Suppressor macrophage (primary cell): ENCODE results near the gene PEX12.
"Not testable (repeated sequence)": the region's sequence is repeated elsewhere in the genome, so short reads cannot be mapped to it uniquely, and the experiment has no call there.

ENCODE experiments used
- DNase-seq, 4 experiments: peaks; one replicate each; pipeline ENCODE4 v3.0.0-alpha.2; 2020 to 2022

Gene PEX12

DNA sequence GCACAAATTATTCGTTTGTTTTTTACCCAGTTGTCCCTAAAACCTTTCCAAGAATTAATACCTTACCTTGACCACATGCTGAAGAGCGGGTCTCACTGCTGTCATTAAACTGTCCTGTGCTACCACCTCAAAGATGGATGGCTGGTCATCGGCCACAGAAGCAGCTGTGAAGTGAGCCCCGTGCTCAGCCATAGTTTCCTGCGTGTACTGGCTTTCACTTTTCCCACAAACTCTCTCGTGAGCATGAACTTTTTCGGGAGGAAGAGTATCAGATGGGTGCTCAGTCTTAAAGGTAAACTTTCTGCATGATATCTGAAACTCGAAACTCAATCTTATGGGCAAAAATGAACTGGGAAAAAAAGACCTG lies 558 bp downstream of the PEX12 start:
- peak in 1 of 4 experiments; percentile 15 for DNase-seq

DNA sequence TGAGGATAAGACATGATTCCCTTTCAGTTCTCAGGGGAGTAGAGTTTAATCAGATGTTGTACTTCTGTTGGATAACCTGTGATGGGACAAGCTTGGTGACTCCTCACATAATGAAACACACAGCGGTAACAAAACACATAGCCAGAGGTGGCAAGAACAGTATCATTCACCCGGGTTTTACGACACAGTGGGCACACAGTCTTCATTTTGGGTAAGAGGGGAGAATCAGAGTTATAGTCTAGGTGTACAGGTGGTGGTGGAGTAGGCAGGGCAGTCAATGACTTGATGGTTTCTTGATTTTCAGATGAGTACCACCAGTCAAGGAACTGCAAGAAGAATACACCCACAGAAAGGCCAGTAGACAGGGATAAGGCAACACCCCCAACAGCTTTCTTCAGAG lies 2.6 kb downstream of the PEX12 start:
- DNase-seq, result no peak

DNA sequence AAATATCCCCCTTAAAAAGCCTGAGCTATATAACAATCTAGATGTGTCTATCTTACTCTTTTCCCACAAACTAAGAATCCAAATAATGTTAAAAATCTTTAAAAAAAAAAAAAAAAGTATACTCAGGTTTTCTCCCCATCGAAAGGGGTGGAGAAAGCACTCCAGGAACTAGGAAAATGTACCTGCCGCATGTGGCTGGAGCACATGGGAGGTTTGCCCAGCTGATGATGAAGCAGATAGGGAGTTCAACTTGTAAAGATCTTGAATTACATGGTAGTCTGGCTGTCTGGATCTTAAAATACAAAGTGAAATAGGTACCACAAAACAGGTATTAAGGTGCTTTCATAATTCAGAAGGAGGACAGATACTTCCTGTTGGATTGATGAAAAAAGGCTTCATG lies 9.0 kb downstream of the PEX12 start:
- no peak for DNase-seq

DNA sequence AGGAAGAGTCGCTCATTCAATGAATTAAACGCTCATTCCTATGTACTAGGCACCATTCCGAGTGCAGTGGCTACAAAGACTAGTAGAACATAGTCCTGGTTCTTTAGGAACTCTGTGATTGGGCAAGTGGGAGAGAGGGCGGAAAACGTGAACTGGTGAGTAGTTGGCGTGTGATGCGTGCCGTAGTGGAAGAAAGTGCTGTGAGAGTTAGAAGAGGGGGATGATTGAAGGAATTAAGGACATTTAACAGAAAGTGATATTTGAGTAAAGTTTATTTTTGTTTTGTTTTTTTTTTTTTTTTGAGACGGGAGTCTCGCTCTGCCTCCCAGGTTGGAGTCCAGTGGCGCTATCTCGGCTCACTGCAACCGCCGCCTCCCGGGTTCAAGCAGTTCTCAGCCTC lies 9.8 kb downstream of the PEX12 start:
- peak; percentile 65 to 81 (median 74) for DNase-seq

DNA sequence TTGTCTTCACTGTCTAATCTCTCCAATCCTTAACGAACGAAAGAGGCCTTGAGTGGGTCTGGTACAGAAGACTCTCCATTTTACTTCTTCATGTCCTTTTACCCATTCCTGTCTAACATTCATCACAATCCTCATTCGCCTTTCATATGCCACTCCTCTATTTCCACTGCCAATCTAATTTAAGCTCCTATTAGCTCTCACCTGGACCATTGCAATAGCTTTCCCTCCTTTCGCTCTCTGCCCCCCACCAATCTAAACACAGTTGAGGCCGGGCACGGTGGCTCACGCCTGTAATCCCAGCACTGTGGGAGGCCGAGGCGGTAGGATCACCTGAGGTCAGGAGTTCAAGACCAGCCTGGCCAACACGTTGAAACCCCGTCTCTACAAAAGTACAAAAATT lies 11.4 kb downstream of the PEX12 start:
- DNase-seq, result no peak

DNA sequence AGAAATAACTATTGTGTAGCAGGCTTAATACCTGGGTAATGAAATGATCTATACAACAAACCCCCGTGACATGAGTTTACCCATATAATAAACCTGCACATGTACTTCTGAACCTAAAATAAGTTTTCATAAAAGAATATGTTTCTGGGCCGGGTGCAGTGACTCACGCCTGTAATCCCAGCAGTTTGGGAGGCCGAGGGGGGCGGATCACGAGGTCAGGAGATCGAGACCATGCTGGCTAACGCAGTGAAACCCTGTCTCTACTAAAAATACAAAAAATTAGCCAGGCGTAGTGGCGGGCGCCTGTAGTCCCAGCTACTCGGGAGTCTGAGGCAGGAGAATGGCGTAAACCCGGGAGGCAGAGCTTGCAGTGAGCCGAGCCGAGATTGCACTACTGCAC lies 15.2 kb downstream of the PEX12 start:
- DNase-seq, result not testable (repeated sequence)

DNA sequence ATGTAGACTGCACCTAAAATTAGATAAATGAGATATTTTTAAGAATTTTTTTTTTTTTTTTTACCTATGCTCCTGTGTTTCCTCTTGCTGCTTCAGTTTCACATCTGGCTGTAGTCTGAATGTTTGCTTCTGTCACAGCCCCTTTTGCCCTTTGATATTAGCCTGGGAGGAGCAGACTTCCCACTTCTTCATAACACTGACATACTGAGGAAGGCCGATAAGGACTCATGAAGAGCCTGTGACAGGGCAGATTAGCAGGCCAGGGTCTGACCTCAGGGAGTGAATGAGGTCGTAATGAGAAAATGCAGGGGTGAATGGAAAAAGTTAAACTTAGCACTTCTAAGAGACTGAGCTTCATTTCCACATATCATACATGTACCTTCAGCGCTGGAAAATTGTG lies 17.7 kb downstream of the PEX12 start, which contains the start of gene SLFN14:
Gene SLFN14 (minus strand): TSS at position 117 of the 400 bp plus-strand sequence. CDS start 2,757 bp downstream, outside the sequence.
- DNase-seq, result peak in 1 of 4 experiments; percentile 13

DNA sequence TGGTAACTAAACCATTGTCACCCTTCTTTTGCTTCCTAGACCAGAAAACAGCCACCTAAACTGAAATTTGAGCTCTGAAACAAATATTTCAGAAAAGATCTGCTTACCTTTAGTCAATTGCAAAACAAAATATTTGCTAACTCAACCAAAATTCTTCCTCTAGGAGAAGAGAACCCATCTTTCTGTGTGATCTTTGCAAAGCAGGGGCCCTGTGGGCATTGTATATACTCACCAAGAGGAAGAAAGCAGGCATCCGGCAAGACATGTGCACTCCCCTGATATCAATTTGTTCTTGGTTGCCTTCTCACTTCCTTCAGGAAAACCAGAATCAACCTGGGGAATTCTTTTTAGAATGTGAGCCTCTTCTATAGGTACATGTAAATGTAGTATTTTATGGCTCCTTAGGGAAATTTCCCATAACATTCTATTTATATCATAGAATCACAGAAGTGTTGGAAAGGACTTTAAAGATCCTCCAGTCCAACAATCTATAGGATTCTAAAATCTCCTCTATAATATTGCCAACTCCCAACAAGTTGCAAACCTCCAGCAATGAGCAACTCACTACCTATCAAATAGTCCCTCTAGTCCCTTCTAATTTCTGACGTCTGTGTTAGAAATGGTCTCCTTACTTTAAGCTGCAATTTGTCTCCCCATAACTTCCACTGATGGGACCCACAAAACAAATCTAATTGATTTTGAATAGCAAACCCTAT lies 18.7 kb downstream of the PEX12 start:
- no peak for DNase-seq

DNA sequence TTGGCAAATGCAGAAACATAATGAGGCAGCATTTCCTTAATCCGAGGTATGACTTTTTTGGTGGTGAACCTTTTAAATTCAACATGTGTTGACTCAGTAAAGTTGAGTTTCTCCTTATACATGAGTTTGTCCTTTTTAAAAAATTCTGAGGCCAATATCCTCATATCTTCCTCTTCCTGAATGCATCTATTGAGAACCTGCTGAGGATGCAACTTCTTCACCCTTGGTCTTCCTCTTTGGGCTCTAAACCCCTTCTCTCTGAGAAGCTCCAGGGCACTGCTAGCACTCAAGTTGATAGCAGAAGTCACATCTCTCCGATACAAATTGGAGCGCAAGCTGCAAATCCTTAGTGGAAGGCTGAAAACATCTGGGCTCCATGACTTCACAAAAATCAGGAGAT lies 21.0 kb downstream of the PEX12 start:
- DNase-seq, result peak in 3 of 4 experiments; percentile 41 to 62 (median 61)

DNA sequence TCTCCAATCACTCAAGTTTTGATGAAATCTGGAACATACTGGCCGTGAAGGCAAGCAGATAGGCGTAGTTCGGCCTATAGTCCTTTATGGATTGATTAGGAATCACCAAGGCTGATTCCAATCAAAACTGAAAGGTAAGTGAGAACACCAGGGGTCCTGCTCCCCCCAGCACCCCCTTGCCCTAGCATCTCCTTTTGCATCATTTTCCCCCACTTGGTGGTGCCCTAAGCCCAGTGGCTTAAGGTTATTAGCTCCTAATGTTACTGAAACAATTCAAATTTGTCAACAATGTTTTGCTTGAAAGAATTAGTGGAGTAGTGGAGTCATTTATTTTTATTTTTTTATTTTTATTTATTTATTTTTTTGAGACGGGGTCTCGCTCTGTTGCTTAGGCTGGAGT lies 22.7 kb downstream of the PEX12 start:
- DNase-seq, result peak in 1 of 4 experiments; percentile 20

DNA sequence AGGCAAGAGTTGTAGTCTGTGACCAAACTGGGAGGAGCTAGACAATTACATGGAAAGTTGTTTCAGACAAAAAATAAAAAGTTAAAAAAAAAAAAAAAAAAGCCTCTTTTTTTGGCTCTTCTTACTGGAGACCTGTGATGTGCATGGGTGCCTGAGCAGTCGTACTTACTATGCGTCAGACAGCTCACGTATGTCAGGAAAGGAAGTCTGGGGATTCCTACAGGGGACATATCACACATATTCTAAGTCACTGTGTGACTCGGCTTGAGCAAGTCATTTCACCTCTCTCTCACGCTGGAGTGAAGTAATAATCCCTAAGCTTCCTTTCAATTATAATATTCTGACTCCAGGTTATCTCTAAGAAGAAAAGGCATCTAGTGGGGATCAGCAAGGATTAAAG lies 23.7 kb downstream of the PEX12 start:
- no peak for DNase-seq

DNA sequence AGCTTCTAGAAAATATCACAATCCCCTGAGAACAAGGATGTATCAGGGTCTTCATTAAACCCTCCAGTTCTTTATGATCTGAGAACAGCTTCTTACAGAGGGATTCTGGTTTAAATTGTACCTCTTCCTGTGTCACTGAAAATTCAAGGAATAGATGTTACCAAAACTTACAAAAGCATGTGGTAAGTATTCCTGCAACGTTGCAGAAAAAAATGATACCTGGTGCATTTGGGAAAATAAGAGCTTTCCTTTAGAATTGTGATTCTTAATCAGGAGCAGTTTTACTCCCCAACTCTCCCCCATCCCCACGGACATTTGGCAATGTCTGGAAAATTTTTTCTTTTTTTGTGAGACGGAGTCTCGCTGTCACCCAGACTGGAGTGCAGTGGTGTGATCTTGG lies 25.1 kb downstream of the PEX12 start:
- no peak for DNase-seq

DNA sequence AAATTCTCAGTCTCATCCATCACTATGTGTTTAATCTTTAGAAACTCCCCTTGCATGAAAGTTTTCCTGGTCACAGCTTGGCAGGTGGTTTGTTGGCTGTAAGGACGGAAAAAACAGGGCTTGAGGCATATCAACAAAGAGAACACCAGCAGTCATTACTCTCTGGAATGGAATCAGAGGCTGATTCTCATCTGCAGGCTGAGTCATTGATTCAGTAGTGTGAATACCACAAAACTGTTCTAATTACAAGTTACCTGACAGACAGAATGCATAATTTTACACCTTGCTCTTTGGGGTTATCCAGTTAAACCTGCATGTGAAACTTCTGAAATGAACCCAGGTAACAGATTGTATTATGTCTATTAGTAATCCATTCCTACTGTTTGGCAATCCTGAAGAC lies 29.4 kb downstream of the PEX12 start:
- no peak for DNase-seq

DNA sequence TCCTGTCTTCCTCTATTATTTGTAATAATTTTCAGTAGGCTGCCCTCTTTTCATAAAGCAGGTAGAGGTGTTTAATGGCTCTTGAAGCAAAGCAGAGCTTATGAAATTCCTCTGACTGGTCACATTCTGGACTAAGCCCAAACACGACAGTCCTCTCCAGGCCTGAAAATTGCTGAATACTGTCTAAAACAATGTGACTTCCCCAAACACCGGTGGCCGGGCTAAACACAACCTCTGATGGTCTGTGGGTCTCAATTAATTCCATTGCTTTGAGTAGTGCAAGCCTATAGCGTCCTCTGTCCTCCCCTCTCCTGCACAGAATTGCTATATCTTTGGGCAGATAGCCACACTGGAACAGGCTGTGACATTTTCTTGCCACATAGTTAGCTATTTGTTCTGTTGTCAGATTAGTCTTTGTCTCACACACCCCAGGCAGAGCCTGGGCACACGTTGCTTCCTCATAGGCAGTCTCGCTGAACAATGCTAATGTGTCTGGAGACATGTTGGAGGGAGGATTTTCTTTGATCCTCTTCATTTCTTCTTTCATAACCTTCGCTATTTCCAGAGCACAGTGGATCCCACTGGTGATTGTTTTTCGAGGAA lies 30.1 kb downstream of the PEX12 start:
- DNase-seq, result peak in 3 of 4 experiments; percentile 39 to 52 (median 44)

DNA sequence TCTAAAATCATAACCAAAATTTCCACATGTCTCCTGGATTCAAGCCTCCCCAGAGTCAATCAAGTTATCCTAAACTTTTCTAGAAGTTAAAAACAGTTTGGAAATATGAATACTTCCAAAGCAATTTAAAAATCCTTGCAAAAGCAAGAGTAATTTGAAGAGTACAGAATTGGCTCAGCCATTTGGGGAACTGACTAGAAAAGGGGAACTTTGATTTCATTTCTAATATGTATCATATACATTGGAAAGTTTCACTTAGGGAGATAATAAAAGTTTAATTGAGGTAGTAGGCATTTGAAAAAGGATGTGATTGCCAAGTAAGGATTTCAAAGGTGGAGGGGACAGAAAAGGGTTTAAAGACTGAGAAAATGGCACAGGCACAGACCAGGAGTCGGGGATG lies 31.9 kb downstream of the PEX12 start:
- peak; percentile 27 to 75 (median 51) for DNase-seq

DNA sequence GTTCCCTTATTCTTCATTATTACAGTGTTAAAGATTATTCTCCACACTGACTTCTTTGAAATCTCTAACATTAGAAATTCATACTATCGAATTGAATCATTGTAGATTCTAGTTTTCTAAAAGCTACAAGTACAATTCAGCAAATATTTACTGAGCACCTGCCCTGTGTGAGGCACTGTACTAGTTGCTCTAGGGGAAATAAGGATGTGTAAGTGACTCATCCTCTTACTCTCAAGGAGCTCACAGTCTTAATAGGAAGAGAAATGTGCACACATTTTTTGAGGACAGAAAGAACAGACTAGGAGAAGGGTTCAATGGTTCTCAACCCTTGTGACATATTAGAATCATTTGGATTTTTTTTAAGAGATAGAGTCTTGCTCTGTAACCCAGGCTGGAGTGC lies 33.2 kb downstream of the PEX12 start:
- DNase-seq, result peak in 1 of 4 experiments; percentile 23

DNA sequence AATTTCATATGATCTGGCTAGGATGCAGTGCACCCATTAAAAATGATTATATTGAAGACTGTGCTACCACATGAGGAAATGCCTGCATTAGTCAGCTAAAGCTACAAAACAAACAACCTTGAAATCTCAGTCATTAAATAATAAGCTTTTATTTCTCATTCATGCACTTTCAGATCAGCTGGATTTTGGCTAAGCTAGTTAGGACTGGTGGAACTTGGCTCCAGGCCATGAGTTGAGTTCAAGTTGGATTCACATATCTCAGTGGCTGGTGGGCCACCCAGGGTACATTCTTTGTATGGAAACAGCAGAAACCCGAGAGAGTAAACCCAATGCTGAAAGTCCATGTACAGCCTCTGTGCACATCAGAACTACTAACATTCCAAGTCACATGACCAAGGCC lies 34.5 kb downstream of the PEX12 start:
- DNase-seq, result no peak

DNA sequence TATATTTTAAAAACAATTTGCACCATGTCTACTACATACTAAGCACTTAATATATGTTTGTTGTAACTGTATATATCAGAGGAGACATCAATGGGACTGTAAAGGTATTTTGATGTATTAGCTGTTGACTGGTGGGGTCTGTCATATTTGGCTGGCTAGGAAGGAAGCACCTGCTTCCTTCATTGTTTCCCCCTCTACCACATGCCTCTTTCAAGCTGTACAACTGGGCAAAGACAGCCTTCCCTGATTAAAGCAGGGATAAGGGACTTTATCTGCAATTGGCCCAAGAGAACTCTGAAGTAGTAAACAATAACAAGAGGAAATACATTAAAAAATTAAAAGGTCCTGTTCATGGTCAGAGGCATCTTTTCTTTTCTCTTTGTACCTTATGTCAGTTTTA lies 35.4 kb downstream of the PEX12 start:
- DNase-seq, result no peak

DNA sequence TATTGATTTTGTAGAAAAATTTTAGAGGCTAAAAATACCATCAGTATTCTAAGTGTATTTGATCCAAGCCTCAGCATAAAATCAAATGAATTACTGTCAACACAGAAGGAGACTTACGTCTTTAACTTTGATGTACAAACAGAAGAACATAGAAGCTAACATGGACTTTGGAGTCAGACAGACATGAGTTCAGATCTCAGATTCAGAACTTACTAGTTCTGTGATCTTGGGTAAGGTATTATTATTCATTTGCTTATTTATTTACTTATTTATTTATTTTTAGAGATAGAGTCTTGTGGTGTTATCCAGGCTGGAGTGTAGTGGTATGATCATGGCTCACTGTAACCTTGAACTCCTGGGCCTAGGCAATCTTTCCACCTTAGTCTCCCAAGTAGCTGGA lies 36.9 kb downstream of the PEX12 start:
- DNase-seq, result peak in 2 of 4 experiments; percentile 12 to 35

DNA sequence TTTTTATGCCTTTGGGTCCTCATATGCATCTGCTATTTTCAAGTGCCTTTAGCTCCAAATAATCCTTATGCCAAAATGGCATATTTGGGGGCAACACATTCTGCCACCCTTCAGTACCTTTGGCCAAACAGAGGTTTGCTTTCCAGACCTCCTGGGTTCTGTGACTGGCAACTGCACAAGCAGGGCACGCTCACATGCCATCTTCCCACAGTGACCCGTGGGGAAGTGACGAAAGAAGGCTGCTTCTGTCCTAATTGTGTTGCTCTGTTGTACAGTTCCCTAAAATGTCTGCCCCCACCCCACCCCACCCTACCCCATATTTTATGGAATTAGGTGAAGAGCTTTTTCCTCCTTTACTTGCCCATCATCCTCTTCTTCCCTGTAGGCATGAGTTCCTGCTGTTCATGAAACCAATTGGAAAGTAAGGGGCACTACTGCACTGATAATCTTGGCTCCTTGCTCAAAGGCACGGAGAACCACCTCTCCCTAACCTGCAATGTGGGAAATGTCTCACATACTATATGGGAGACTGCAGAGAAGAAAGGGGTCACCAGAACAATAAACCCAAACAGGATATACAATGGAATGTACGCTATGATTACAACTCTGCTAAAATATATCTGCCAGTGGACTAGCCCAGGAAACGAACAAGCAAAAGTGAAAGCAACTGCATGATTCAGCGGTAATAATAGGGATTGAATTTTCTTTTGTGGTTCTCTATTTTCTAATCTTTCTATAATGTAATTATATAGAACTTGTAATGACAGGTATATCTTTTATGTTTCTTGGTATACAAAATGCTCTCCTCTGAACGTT lies 37.6 kb downstream of the PEX12 start:
- DNase-seq, result peak; percentile 89 to 94 (median 92)

DNA sequence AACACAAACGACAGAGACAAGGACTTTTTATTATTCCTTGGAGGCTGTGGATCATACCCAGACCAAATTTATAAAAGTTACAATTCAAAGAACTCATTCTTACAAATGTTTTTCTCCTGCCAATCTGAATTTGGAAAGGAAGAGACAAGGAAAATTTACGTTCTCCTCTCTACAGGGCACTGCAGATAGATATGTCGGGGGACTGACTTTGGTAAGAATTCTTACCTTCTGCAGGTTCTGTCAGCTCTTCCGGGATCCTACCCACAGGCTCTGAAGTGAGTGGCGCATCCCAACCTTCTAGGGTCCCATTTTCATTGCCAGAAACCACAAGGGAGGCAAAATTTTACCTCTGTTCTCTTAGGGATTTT lies 38.7 kb downstream of the PEX12 start:
- no peak for DNase-seq

DNA sequence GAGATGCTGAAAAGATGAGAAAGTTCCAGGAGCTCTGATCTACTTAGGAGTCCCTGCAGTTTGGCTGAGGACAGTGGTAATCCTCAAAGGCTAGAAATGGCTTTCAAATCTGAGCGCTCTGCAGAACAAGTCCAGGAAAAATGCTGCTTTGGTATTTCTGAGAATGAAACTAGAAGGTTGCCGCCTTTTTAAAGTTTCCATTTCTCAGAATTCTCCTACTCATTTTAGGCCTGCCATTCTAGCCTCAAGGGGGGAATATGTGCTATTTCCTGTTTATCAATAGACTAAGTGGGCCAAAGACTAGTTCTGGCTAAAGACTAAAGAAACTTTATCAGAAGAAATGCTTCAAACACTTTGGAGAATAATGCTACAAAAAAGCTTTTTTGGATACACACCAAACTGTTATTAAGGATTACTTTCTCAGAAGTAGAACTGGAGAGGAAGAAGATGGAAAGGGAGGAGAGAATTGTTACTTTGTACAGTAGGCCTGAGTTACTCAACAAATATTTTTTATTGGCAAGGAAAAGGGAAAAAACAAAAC lies 40.7 kb downstream of the PEX12 start, which contains the start of gene SLFN12L:
Gene SLFN12L (minus strand): TSS at position 78 of the 541 bp plus-strand sequence. CDS start 15,314 bp downstream, outside the sequence.
- DNase-seq, result no peak

DNA sequence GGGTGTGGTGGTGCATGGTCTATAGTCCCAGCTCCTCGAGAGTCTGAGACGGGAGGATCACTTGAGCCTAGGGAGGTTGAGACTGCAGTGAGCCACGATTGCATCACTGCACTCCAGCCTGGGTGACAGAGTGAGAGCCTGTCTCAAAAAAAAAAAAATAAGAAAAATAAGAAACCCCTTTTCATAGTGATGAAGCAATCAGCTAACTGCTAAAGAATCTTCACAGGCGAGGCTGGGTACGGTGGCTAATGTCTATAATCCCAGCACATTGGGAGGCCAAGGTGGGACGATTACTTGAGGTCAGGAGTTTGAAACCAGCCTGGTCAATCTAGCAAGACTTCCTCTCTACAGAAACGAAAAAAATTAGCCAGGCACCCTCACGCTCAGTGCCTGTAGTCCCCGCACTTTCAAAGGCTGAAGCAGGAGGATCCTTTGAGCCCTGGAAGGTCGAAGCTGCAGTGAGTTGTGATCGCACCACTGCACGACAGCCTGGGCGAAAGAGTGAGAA lies 41.7 kb downstream of the PEX12 start:
- DNase-seq, result no peak
